ENCODE results near the gene NEUROG2.
A peak's percentile ranks its signal among the peaks of the same experiment; 100 is the strongest.
"Not testable (repeated sequence)": the region's sequence is repeated elsewhere in the genome, so short reads cannot be mapped to it uniquely, and the experiment has no call there.

Gene NEUROG2

GRCh38 chr4:112515198-112516065, 548 bp downstream of the NEUROG2 start:
- H3K4me1 Mint-ChIP-seq (ENCODE audit: low read depth): peaks cover 51% of the 10 kb centered on the region
- H3K27me3 Mint-ChIP-seq (ENCODE audit: low read depth): peaks cover 84% of the 10 kb centered on the region
- H3K4me3 Mint-ChIP-seq: peak overlapping the region; percentile 97
- peak overlapping the region; percentile 92 for H3K27ac Mint-ChIP-seq
- peaks cover 6% of the 10 kb centered on the region for H3K9me3 Mint-ChIP-seq
- H3K36me3 Mint-ChIP-seq (ENCODE audit: low read depth): peaks cover 8% of the 10 kb centered on the region

GRCh38 chr4:112514647-112515197, 1.3 kb downstream of the NEUROG2 start:
- peaks cover 3% of the 10 kb centered on the region for H3K9me3 Mint-ChIP-seq
- peaks cover 50% of the 10 kb centered on the region for H3K4me1 Mint-ChIP-seq (ENCODE audit: low read depth)
- peaks cover 5% of the 10 kb centered on the region for H3K36me3 Mint-ChIP-seq (ENCODE audit: low read depth)
- H3K27me3 Mint-ChIP-seq (ENCODE audit: low read depth): peaks cover 83% of the 10 kb centered on the region
- peak overlapping the region; percentile 78 for H3K27ac Mint-ChIP-seq
- H3K4me3 Mint-ChIP-seq: peak overlapping the region; percentile 97

GRCh38 chr4:112513971-112514646, 1.9 kb downstream of the NEUROG2 start:
- H3K9me3 Mint-ChIP-seq: no peaks in the 10 kb centered on the region
- peak overlapping the region; percentile 97 for H3K4me3 Mint-ChIP-seq
- H3K36me3 Mint-ChIP-seq (ENCODE audit: low read depth): peaks cover 2% of the 10 kb centered on the region
- peak overlapping the region; percentile 78 for H3K27ac Mint-ChIP-seq
- H3K27me3 Mint-ChIP-seq (ENCODE audit: low read depth): peaks cover 83% of the 10 kb centered on the region
- H3K4me1 Mint-ChIP-seq (ENCODE audit: low read depth): peaks cover 53% of the 10 kb centered on the region

- Mint-ChIP-seq H3K27ac (peak overlapping the region; percentile 28), H3K4me1 (ENCODE audit: low read depth) (peaks cover 41% of the 10 kb centered on the region), H3K4me3 (no peak overlapping the region), H3K36me3 (ENCODE audit: low read depth) (peaks cover 2% of the 10 kb centered on the region), H3K9me3 (no peaks in the 10 kb centered on the region), H3K27me3 (ENCODE audit: low read depth) (peaks cover 81% of the 10 kb centered on the region)
These were observed 4.2 kb downstream of the NEUROG2 start for GRCh38 chr4:112511803-112512118.

GRCh38 chr4:112511093-112511802, 4.7 kb downstream of the NEUROG2 start:
- Mint-ChIP-seq H3K27ac (no peak overlapping the region), H3K9me3 (no peaks in the 10 kb centered on the region), H3K36me3 (ENCODE audit: low read depth) (peaks cover 2% of the 10 kb centered on the region), H3K4me3 (peak overlapping the region; percentile 41), H3K27me3 (ENCODE audit: low read depth) (peaks cover 84% of the 10 kb centered on the region), H3K4me1 (ENCODE audit: low read depth) (peaks cover 39% of the 10 kb centered on the region)

- H3K4me1 Mint-ChIP-seq (ENCODE audit: low read depth): peaks cover 39% of the 10 kb centered on the region
- peak overlapping the region; percentile 60 for H3K27ac Mint-ChIP-seq
- H3K9me3 Mint-ChIP-seq: no peaks in the 10 kb centered on the region
- no peak overlapping the region for H3K4me3 Mint-ChIP-seq
- peaks cover 91% of the 10 kb centered on the region for H3K27me3 Mint-ChIP-seq (ENCODE audit: low read depth)
- H3K36me3 Mint-ChIP-seq (ENCODE audit: low read depth): peaks cover 2% of the 10 kb centered on the region
These were observed 5.5 kb downstream of the NEUROG2 start for GRCh38 chr4:112510291-112511092.

GRCh38 chr4:112509243-112510141, 6.5 kb downstream of the NEUROG2 start:
- H3K27ac Mint-ChIP-seq: no peak overlapping the region
- no peaks in the 10 kb centered on the region for H3K9me3 Mint-ChIP-seq
- H3K27me3 Mint-ChIP-seq (ENCODE audit: low read depth): peaks cover 88% of the 10 kb centered on the region
- peak overlapping the region; percentile 68 for H3K4me3 Mint-ChIP-seq
- peaks cover 34% of the 10 kb centered on the region for H3K4me1 Mint-ChIP-seq (ENCODE audit: low read depth)
- peaks cover 2% of the 10 kb centered on the region for H3K36me3 Mint-ChIP-seq (ENCODE audit: low read depth)

GRCh38 chr4:112508356-112508755, 7.6 kb downstream of the NEUROG2 start:
- H3K9me3 Mint-ChIP-seq: no peaks in the 10 kb centered on the region
- peaks cover 25% of the 10 kb centered on the region for H3K4me1 Mint-ChIP-seq (ENCODE audit: low read depth)
- H3K4me3 Mint-ChIP-seq: no peak overlapping the region
- peaks cover 2% of the 10 kb centered on the region for H3K36me3 Mint-ChIP-seq (ENCODE audit: low read depth)
- H3K27me3 Mint-ChIP-seq (ENCODE audit: low read depth): peaks cover 85% of the 10 kb centered on the region
- H3K27ac Mint-ChIP-seq: no peak overlapping the region

- Mint-ChIP-seq H3K27ac (no peak overlapping the region), H3K36me3 (ENCODE audit: low read depth) (no peaks in the 10 kb centered on the region), H3K4me1 (ENCODE audit: low read depth) (peaks cover 13% of the 10 kb centered on the region), H3K27me3 (ENCODE audit: low read depth) (peaks cover 70% of the 10 kb centered on the region), H3K4me3 (no peak overlapping the region), H3K9me3 (no peaks in the 10 kb centered on the region)
These were observed 11.2 kb downstream of the NEUROG2 start for GRCh38 chr4:112504807-112505206.

- Mint-ChIP-seq H3K27ac (no peak overlapping the region), H3K36me3 (ENCODE audit: low read depth) (no peaks in the 10 kb centered on the region), H3K9me3 (no peaks in the 10 kb centered on the region), H3K27me3 (ENCODE audit: low read depth) (peaks cover 65% of the 10 kb centered on the region), H3K4me3 (no peak overlapping the region), H3K4me1 (ENCODE audit: low read depth) (no peaks in the 10 kb centered on the region)
These were observed 13.1 kb downstream of the NEUROG2 start for GRCh38 chr4:112502871-112503270.

- no peak overlapping the region for H3K4me3 Mint-ChIP-seq
- H3K9me3 Mint-ChIP-seq: peaks cover 12% of the 10 kb centered on the region
- no peaks in the 10 kb centered on the region for H3K4me1 Mint-ChIP-seq (ENCODE audit: low read depth)
- no peaks in the 10 kb centered on the region for H3K36me3 Mint-ChIP-seq (ENCODE audit: low read depth)
- H3K27me3 Mint-ChIP-seq (ENCODE audit: low read depth): peaks cover 12% of the 10 kb centered on the region
- H3K27ac Mint-ChIP-seq: no peak overlapping the region
These were observed 23.7 kb downstream of the NEUROG2 start for GRCh38 chr4:112492321-112492720.

- H3K27ac Mint-ChIP-seq; H3K4me3 Mint-ChIP-seq; H3K36me3 Mint-ChIP-seq (ENCODE audit: low read depth); H3K4me1 Mint-ChIP-seq (ENCODE audit: low read depth): not testable (repeated sequence)
- Mint-ChIP-seq H3K9me3 (peaks cover 12% of the 10 kb centered on the region), H3K27me3 (ENCODE audit: low read depth) (peaks cover 17% of the 10 kb centered on the region)
These were observed 25.2 kb downstream of the NEUROG2 start for GRCh38 chr4:112490808-112491207.

GRCh38 chr4:112485930-112486329, 30.1 kb downstream of the NEUROG2 start:
- Mint-ChIP-seq H3K4me1 (ENCODE audit: low read depth) (no peaks in the 10 kb centered on the region), H3K27ac (no peak overlapping the region), H3K4me3 (no peak overlapping the region), H3K36me3 (ENCODE audit: low read depth) (no peaks in the 10 kb centered on the region), H3K9me3 (peaks cover 18% of the 10 kb centered on the region), H3K27me3 (ENCODE audit: low read depth) (peaks cover 9% of the 10 kb centered on the region)
